Astrocyte (in vitro differentiated cells and primary cell): ENCODE data around the gene SLC29A2.

ENCODE experiments used
- CTCF ChIP-seq: IDR thresholded peaks from 2 replicates; pipeline ENCODE4 v1.5.1; 2011; ENCODE audit warnings: low read depth, mild to moderate bottlenecking, inconsistent platforms, low read length, moderate library complexity; ENCODE audit not compliant: insufficient read depth
- EZH2 ChIP-seq: IDR thresholded peaks from 2 replicates; pipeline ENCODE4 v1.6.1; 2012; ENCODE audit warnings: mild to moderate bottlenecking, low read length, inconsistent platforms; ENCODE audit not compliant: insufficient read depth

DNA sequence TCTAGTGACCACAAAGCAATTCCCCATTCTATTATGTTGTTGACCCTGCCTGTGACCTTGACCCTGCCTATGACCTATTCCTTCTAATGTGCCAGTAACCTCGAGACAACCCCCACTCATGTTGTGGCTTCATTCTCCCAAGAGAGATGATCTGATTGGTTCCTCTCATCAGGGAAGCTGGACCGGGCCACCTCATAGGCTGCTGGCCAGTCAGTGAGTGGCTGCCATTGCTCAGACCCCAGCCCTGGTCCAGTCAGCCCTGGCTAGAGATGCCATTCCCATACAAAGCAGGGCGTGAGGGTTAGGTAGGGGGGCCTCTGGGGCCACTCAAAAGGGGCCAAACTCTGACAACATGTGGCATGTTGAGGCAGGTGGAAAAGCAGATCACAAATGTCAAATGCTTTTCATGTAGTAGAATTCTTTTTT, 11.9 kb downstream of the SLC29A2 start:
- TF ChIP-seq CTCF, result no peak
- TF ChIP-seq EZH2, result no peak
